GM12874 (cell line): ENCODE results near the gene LRCOL1.

ENCODE experiments used
- CTCF ChIP-seq: IDR thresholded peaks from 2 replicates; pipeline ENCODE4 v1.5.1; 2011; ENCODE audit warnings: low read depth, mild to moderate bottlenecking, control low read depth, low read length, moderate library complexity; ENCODE audit not compliant: insufficient read depth

The LRCOL1 gene

DNA sequence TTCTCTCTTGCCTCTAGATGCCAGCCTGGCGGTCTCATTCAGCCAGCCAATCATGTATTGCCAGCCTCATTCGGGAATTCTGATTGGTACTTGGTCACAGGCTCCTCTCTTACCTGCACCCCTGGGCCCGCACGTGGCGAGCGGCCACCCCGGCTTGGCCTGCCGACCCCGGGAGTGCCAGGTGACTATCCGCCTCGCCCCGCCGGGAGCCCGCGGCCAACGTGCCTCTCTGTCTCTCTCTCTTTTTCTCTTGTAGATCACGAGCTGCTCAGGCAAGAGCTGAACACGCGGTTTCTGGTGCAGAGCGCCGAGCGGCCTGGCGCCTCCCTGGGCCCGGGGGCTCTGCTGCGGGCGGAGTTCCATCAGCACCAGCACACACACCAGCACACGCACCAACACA lies 39.3 kb downstream of the LRCOL1 start:
- no peak for TF ChIP-seq CTCF

DNA sequence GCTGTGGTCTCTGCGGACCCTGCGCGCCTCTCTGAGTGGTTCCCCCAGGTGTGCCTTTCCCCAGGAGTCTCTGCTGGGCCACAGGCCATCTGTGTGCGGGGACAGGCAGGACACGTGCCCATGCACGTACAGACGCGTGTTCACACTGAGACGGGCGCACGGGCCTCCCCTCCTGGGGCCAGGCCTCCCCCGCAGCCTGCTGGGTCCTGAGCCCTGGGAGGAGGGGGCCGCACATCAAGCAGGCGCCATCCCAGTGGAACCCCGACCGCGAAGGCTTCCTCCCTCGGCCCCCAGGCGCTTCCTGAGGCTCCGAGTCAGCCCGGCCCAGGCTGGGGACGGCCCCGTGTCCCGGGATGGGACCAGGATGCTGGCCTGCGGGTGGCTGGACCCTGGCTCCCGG lies 39.7 kb downstream of the LRCOL1 start:
- no peak for TF ChIP-seq CTCF

DNA sequence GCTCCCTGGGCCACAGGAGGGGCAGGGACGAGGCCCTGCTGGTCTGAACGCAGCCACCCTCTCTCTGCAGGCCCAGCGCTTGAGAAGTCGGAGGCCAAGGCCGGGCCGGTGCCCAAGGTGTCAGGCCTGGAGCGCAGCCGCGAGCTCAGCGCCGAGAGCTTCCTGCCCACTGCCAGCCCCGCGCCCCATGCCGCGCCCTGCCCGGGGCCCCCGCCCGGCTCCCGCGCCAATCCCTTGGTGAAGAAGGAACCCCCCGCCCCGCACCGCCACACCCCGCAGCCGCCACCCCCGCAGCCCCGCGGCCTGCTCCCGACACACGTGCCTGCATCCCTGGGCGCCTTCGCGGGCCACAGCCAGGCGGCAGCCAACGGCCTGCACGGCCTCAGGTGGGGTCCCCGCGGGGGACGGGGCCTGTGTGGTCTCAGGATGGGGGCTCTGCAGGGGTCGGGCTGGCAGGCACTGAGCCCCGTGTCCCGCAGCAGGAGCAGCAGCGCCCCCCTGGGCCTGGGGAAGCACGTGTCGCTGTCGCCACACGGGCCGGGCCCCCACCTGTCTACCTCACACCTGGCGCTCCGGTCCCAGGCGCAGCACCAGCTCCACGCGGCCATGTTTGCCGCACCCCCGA lies 40.4 kb downstream of the LRCOL1 start:
- TF ChIP-seq CTCF, result no peak

DNA sequence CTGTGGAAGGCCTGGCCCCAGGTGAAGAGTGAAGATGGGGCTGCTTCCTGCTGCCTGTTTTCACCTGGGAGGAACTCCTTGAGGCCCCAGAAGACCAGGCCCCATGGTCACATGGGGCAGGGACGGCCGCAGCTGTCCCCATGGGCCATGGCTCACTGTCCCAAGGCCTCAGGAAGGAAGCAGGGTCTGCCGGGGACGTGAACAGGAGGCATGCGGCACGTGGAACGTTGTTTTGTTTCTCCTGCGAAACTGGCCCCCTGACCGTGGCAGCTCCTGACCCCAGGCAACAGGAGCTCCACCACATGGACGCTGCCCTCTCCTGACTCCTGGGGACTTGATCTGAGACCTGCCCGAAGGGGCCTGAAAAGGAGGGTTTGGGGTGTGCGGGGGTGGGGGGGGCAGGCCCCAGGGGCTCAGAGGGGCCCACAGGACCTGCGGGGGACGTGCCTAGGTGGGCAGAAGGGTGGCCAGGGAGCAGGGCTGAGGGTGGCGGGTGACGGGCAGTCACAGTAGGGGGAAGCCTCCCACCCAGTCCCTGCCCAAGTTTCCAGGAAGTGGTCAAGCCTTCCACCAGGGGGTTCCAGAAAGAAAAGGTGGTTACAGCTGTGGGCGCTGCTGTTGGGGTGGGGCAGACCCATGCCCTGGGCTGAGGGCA lies 41.4 kb downstream of the LRCOL1 start:
- no peak for TF ChIP-seq CTCF

DNA sequence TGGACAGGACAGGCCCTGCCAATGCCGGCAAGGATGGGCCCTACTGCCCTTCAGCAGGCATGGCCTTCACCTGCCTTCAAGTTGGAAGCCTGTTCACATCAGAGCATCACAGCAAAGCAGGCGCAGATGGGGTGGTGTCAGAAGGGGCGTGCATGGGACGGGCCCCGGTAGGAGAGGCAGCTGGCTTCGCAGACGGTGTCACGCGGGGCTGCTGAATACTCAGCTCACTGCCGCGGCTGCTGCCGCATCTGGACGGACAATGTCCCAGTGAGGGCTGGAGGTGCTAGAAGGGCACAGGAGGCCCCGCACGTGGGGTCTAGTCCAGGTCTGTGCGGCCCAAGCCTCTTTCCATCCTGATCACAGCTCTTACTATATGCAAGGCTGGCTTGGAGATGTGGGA lies 42.1 kb downstream of the LRCOL1 start:
- TF ChIP-seq CTCF, result no peak

- no peak for TF ChIP-seq CTCF
These were observed 43.8 kb downstream of the LRCOL1 start for GRCh38 chr12:132566516-132567131.

DNA sequence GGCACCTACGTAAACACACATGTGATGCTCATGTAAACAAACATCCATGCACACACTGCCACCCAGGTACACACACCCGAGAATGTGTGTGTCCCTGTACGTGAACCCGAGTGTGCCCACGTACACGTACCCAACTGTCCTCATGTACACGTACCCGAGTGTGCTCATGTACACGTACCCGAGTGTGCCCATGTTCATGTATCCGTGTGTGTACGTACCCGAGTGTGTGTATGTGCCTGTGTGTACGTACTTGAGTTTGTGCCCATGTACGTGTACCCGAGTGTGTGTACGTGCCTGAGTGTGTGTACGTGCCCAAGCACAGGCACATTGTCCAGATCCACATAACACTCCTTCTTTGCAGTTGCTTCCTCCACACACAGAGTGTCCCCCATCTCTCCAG lies 45.0 kb downstream of the LRCOL1 start:
- TF ChIP-seq CTCF, result no peak
